GM21737 (cell line): ENCODE results near the gene PDCD4.

ENCODE experiments used
- ATAC-seq: cut with Tn5 transposase; IDR thresholded peaks from one replicate; pipeline ENCODE4 v1.9.1; 2021; ENCODE audit warnings: mild to moderate bottlenecking, moderate library complexity; ENCODE audit not compliant: unreplicated experiment

Gene PDCD4

GRCh38 chr10:110841767-110842267 is 29.9 kb upstream of the PDCD4 start:
- ATAC-seq = peak; percentile 57

- ATAC-seq = no peak
These were observed 29.3 kb upstream of the PDCD4 start for GRCh38 chr10:110842326-110842904.

- ATAC-seq = peak; percentile 68
These were observed 28.7 kb upstream of the PDCD4 start for GRCh38 chr10:110843031-110843430.

DNA sequence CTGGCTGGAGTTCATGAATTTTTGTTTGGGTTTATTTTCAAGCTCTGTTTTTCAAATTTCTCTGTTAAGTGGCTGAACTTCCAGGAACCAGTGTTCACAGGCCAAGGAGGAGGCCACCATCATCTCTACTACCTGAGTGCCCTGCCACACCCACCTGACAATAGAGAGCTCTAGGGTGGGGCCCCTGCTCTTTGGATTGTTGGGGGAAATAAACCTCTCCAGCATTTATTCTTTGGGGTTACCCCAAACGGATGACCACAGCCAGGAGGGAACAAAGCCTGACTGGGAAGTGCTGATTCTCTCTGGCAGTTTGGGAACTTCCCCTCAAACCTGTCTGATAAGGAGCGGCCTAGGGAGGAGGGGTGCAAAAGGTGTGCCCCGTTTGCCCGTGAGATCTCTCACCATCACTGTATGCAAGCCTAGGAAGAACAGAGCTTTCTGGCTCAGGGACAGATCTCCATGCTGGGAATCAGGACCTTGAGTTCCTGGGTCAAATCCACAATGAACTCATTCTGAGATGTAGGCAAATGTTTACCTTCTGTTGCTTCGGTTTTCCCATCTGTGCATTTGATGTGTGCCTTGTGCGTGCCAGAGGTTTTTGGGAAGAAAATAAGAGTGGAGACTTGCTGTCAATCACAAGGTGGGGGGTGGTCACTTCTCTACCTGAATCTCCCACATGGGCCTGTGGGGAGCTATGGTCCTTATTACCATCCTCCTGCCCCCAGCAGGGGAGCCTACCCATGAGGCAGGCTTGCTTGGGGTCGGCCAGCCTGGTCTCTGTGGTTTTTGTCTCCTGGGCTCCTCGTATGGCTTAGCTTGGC is 27.7 kb upstream of the PDCD4 start:
- ATAC-seq = no peak

DNA sequence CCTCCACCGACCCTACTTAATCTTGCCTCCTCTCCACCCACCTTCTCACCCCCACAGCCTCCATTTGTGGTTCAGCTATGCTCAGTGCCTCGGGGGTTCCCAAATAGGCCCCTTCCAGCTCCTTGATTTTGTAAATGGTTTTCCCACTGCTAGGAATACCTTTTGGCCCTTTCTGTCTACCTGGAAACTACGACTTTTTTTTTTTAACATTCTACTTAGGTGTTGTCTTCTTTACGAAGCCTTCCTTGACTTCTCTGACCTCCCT is 27.2 kb upstream of the PDCD4 start:
- ATAC-seq = no peak

- ATAC-seq = no peak
These were observed 26.5 kb upstream of the PDCD4 start for GRCh38 chr10:110845192-110845755.

- ATAC-seq = no peak
These were observed 25.7 kb upstream of the PDCD4 start for GRCh38 chr10:110845756-110846620.

DNA sequence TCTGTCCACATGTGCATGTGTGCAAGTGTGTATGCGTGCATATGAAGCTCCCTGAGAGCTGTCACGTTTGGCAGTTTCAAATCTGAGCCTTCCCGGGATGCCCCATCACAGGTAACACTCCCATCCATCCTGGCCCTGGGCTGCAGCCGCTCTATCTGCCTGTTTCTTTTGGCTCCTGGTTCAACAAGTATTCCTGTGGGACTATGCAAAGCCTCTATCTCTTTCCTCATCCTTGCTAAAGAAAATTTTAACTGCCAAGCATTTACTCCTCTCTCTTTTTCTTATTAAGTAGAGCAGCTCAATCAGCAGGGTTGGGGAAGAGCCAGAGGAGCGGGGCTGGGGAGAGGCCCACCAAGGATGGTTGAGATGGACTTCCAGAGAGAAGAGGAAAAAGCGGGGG is 24.4 kb upstream of the PDCD4 start:
- ATAC-seq = no peak

DNA sequence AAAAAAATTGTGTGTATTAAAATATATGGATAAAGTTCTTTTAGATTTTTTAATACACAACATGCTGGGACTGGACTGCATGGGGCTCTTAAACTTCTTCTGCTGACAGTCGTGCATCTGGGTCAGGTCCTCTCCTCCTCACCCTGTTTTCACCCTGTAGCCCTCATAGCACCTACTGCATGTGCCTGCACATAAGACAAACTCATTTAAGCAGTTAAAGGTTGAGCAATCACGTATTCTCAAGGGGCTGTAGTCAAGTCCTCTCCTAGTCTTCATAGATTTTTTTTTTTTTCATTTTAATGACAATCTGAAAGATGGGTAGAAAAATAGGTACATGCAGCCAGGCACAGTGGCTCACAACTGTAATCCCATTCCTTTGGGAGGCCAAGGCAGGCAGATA is 23.6 kb upstream of the PDCD4 start:
- no peak for ATAC-seq

DNA sequence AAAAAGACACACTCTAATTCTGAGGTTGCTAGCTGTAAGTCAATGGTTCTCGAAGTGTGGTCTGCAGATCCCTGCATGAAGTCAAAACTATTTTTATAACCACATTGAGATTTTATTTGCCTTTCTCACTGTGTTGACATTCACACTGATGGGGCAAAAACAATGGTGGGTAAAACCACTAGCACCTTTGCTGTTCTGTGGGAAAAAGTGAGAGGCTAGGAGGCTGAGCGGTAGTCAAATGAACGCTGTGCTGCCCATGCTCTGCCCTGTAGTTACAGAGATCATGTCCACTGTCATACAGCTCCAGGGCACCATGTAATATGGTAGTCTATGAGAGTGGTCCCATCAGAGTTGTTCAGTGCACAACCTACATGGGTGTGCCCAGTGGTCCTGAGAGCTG is 21.6 kb upstream of the PDCD4 start:
- no peak for ATAC-seq

GRCh38 chr10:110851020-110851612 is 20.6 kb upstream of the PDCD4 start:
- ATAC-seq = no peak

DNA sequence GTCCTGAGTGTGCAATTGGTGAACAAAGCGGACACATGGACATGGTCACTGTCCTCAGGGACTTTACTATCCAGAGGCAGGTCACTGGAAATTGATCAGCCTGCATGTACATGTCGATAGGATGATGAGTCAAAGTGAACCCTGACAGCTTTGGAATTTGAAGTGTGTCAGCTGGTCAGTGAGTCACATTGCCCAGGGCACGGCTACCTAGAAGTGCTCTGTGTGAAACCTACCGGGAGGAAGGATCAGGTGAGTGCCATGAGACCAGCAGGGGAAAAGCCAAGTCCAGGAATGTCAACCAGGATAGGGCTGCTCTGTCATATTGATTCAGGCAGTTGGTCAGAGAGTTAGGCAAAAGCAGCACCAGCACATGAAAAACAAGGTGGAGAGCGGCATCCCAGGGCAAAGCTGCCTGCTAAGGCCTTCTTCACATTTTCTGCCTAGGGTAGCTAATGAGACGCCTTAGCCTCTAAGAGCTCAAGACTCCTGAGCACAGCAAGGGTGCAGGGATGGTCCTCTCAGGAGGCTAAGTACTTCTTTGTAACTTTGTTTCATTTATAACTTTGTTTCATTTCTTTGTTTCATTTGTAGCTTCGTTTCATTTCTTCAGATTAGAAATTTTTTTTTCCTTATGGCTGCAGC is 19.4 kb upstream of the PDCD4 start:
- no peak for ATAC-seq

DNA sequence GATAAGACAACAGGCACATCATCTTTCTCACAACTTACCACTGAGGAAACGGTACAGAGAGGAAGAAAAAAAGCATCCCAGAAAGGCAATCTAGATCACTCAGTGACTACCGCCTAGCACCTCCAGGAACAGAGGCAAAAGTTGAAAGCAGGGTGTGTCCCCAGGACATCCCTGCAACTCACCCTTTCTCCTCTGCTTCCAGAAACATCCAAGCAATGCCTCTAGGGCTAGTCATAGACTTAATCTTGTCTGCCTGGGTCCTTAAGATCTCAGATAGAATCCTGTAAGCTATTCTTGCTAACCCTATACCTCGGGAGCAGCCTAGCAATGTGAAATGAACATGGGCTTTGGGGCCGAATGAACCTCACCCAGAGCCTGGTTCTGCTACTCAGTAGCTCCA is 18.8 kb upstream of the PDCD4 start:
- ATAC-seq = no peak

DNA sequence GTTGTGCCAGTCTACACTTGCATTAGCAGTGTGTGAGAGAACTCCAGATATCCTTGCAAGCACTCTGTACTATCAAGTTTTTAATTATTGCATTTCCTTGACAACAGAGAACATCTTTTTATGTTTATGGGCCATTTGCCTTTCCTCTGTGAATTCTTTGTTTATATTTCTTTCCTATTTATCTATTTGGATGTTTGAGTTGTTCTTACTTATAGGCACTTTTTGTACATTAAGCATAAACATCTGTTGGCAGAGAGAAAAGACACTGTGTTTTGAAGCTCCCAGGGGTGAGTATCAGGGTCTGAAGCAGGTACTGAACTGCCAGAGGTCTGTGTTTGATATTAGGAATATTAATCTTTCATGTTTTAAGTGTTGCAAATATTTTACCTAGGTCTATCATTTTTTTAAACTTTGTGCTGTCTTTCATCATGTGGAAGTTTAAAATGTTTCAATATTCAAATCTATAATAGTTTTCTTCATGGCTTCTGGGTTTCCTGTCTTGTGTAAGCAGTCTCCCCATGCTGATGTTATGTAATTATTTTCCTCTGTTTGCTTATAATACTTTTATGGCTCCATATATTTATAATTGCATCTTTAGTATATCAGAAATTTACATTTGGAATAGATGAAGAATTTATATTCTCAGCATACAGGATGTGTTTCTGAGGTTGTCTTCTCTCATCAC is 17.7 kb upstream of the PDCD4 start:
- ATAC-seq = no peak

GRCh38 chr10:110857265-110858171 is 14.2 kb upstream of the PDCD4 start:
- ATAC-seq = peak; percentile 34

GRCh38 chr10:110858297-110858934 is 13.3 kb upstream of the PDCD4 start:
- no peak for ATAC-seq

GRCh38 chr10:110859206-110859972 is 12.3 kb upstream of the PDCD4 start:
- ATAC-seq = no peak

GRCh38 chr10:110859973-110860376 is 11.8 kb upstream of the PDCD4 start:
- no peak for ATAC-seq
